RPMI8226 (cell line): ENCODE results near the gene NAPB.

Experiments used
- DNase-seq: peaks from one replicate; pipeline ENCODE4 v3.0.0-alpha.2; 2015

NAPB gene

DNA sequence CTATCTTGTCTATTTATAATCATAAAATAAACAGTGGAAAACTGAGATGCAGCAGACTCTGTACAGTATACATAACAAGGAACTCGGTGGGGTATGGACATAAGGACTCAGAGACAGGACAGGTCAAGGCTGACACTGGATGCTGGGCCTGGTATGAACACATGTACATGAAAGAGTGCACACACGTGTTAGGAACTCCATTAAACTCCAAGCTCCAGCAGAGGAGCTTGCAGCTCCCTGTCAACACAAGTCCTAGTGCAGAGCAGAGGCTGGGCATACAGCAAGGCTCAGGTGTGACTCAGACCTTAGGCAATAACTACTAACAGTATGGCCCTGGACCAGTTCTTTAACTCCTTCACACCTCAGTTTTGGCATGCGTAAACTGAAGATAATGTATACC, 17.1 kb downstream of the NAPB start:
- no peak for DNase-seq

- no peak for DNase-seq
Measured at GRCh38 chr20:23403751-23404150, 17.5 kb downstream of the NAPB start.

- no peak for DNase-seq
Measured at GRCh38 chr20:23401051-23401450, 20.2 kb downstream of the NAPB start.

GRCh38 chr20:23399568-23400241, 21.6 kb downstream of the NAPB start:
- DNase-seq: no peak

- DNase-seq: no peak
Measured at GRCh38 chr20:23397961-23398360, 23.3 kb downstream of the NAPB start.

DNA sequence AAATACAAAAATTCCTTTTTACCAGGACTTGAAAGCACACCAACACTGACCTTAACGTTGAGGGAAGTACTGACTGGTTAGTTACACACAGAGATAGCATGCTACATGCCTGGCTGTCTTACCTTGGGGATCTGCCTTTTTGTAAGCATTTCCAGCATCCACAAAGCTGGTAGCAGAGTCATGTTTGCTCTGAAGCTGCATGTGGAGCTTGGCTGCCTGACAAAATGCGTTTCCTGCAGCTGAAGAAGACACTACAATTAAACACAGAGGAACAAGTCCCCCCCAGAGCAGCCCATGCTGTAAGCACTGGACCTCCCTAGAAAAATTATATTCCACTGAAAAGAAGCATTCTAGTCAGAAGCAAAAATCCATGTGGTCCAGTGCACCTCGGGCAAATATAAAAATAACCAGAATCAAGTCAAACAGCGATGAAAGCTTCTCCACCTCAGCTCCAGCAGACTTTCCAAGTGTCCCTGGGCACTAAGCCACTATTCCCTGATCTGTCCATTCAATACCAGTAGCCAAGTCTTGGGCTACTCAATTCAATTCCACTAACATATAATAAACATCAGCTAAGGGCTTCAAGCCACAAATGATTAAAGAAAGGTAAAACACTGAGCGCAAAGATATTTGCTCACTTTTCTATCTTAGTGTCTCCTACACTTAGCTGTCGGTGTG, 24.2 kb downstream of the NAPB start:
- DNase-seq: no peak

GRCh38 chr20:23393996-23394775, 27.1 kb downstream of the NAPB start:
- no peak for DNase-seq

DNA sequence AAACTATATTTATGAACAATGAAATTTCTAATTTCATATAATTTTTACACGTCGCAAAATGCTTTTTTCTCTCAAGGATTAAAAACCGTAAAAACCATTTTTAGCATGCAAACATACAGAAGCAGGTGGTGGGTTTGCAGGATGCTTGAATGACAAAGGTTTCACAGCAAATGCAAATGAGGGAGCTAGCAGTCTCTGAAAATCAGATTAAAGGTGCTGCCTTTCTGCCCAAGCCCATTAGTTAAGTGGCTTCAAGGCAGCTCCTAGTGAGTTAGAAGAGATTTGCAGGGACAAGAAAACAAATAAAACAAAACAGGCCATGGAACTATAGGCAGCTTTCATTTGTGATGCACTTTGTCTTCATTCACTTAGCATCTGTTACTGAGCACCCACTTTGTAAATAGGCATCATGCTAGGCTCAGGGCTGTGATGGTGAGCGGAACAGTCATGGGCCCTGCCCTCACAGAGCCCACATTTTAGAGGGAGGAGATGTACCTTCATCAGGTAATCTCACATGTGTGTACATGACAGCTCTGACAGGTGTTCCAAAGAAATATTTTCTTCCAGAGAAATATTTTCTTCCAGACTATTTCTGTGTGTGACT, 29.5 kb downstream of the NAPB start:
- DNase-seq: no peak

- DNase-seq: no peak
Measured at GRCh38 chr20:23390091-23390774, 31.1 kb downstream of the NAPB start.

GRCh38 chr20:23387118-23387443, 34.2 kb downstream of the NAPB start:
- no peak for DNase-seq

GRCh38 chr20:23386304-23387117, 34.8 kb downstream of the NAPB start:
- no peak for DNase-seq

- DNase-seq: no peak
Measured at GRCh38 chr20:23381876-23382275, 39.4 kb downstream of the NAPB start.

- DNase-seq: no peak
Measured at GRCh38 chr20:23379772-23380171, 41.5 kb downstream of the NAPB start.

- DNase-seq: no peak
Measured at GRCh38 chr20:23375827-23376226, 45.5 kb downstream of the NAPB start.

DNA sequence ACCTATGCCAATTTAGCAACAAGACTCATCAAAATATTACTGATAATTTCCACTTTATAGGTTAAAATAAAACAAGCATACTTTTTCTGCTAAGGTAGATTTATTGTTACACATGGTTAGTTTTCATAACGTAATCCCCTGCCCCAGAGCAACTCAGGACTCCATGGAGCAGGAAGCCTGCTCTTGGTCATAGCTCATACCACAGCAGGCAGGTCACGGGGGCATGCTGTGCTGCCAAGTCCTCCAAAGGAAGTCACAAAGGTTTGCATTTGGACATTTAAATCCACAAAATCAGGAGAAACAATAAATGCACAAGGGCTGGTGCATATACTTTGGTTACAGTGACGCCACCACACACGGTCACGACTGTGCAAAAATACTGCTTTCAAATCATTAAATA, 46.8 kb downstream of the NAPB start:
- DNase-seq: no peak

DNA sequence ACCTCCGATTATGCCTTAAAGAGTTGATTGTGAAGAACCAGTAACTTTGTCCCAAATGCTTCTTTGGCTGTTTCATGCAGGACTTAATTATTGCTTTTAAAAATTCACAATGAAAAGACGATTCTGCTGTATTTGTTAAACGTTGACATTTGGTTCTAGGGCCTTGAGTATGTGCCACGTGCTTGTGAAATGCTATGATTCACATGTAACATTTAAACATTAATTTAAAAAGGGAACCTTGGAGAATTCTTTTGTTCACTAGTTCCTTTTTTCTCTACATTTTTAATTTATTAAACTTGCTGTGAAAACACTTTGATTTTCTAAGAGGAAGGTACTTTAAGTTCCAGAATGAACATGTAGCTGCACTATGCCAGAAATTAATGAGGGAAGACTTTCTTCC, 49.8 kb downstream of the NAPB start:
- no peak for DNase-seq

DNA sequence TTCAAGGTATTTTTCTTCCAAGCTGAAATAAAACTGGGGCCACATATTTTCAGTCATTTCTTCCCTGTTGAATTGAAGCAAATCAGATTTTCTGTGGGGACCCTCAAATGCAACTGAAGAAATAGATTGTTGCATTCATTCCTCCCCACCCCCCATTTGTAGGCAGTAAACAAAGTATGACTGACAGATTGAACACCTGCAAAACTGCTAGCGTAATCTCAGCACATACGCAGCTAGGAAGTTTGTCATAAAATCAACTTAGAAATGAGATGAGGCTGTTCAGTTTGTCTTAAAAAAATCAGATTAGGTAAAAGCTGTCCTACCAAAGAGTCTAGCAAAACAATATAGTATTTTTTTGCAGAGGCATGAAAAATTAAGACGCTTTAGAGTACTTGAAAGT, 50.4 kb downstream of the NAPB start:
- DNase-seq: no peak

DNA sequence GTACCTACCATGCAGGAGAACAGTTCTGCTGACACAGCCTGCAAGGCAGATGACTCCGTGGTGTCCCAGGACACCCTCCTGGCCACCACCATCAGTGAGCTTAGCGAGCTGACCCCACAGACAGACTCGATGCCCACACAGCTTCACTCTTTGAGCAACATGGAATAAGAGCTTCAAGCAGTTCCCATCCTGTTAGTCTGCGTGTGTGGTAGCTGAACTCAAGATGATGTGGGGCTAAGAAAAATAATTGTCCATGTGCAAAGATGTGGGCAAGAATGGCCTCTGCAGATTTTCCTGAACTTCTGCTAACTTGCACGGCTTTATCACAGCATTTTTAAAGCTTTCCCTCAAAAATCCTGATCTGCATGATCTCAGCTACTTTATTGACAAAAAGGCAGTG, 51.0 kb downstream of the NAPB start:
- DNase-seq: no peak

- no peak for DNase-seq
Measured at GRCh38 chr20:23369072-23369823, 52.0 kb downstream of the NAPB start.

GRCh38 chr20:23368316-23369071, 52.8 kb downstream of the NAPB start:
- no peak for DNase-seq

GRCh38 chr20:23367770-23368169, 53.5 kb downstream of the NAPB start:
- DNase-seq: no peak
